ENCODE results near the gene TGFBR3.

The TGFBR3 gene

GRCh38 chr1:91770667-91771268 is 115.2 kb downstream of the TGFBR3 start (continued):
- no peak for TF ChIP-seq ZNF362 (tag by site-specific recombination; IDR thresholded peaks at IDR 0.05)
- TF ChIP-seq ZFP37 (tag by site-specific recombination; IDR thresholded peaks at IDR 0.05) = no peak
- TF ChIP-seq ZNF677 (tag by site-specific recombination; IDR thresholded peaks at IDR 0.05) = no peak

DNA sequence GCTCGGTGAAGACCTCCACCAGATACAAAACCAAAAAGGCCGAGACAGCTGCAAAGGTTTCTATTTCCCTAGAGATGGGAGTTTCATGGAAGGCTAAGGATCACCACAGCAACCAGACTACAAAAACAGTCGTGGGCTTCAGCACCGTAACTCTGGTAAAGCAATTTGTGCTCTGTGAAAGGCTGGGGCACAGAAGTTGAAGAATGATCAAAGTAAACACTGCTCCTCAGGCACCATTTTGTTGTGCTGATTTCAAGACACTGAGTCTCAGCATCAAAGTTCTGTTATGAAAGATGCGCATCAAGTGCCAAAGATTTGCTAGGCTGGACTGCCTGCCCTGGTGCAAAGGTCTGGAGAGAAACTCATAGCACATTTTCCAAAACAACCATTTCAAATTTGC is 116.2 kb downstream of the TGFBR3 start:
- Histone ChIP-seq H3K4me3 (ENCODE audit: low read depth, low read length) (no peak overlapping the region), H3K36me3 (ENCODE audit: control insufficient read depth in 2 of 2, insufficient read depth in 1 of 2, low read length in 2 of 2) (no peaks in the 10 kb centered on the region), H3K4me1 (ENCODE audit: control insufficient read depth, insufficient read depth, low read length) (no peaks in the 10 kb centered on the region), H3K27ac (ENCODE audit: extremely low read depth, low read depth, low read length) (no peak overlapping the region), H3K9me3 (ENCODE audit: control insufficient read depth, insufficient read depth, low read depth, low read length) (no peaks in the 10 kb centered on the region)
- ChIA-PET CTCF (no interaction called here), POLR2A (no interaction called here)
- TF ChIP-seq, protein P1, sequence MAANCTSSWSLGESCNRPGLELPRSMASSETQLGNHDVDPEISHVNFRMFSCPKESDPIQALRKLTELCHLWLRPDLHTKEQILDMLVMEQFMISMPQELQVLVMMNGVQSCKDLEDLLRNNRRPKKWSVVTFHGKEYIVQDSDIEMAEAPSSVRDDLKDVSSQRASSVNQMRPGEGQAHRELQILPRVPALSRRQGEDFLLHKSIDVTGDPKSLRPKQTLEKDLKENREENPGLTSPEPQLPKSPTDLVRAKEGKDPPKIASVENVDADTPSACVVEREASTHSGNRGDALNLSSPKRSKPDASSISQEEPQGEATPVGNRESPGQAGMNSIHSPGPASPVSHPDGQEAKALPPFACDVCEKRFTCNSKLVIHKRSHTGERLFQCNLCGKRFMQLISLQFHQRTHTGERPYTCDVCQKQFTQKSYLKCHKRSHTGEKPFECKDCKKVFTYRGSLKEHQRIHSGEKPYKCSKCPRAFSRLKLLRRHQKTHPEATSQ (tag by site-specific recombination; IDR thresholded peaks at IDR 0.05) = no peak
- TF ChIP-seq ZNF747 (tag by site-specific recombination; IDR thresholded peaks at IDR 0.05) = no peak
- TF ChIP-seq ZNF311 (tag by site-specific recombination; IDR thresholded peaks at IDR 0.05; ENCODE audit: borderline replicate concordance) = no peak
- no peak for TF ChIP-seq ZNF514 (tag by site-specific recombination; IDR thresholded peaks at IDR 0.05)
- TF ChIP-seq ZNF830 (tag by site-specific recombination; IDR thresholded peaks at IDR 0.05; ENCODE audit: low read depth) = no peak
- no peak for TF ChIP-seq ZNF624 (tag by site-specific recombination; IDR thresholded peaks at IDR 0.05)
- TF ChIP-seq, protein P2, sequence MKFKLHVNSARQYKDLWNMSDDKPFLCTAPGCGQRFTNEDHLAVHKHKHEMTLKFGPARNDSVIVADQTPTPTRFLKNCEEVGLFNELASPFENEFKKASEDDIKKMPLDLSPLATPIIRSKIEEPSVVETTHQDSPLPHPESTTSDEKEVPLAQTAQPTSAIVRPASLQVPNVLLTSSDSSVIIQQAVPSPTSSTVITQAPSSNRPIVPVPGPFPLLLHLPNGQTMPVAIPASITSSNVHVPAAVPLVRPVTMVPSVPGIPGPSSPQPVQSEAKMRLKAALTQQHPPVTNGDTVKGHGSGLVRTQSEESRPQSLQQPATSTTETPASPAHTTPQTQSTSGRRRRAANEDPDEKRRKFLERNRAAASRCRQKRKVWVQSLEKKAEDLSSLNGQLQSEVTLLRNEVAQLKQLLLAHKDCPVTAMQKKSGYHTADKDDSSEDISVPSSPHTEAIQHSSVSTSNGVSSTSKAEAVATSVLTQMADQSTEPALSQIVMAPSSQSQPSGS (tag by site-specific recombination; IDR thresholded peaks at IDR 0.05; ENCODE audit: low read depth) = no peak
- TF ChIP-seq, protein P3, sequence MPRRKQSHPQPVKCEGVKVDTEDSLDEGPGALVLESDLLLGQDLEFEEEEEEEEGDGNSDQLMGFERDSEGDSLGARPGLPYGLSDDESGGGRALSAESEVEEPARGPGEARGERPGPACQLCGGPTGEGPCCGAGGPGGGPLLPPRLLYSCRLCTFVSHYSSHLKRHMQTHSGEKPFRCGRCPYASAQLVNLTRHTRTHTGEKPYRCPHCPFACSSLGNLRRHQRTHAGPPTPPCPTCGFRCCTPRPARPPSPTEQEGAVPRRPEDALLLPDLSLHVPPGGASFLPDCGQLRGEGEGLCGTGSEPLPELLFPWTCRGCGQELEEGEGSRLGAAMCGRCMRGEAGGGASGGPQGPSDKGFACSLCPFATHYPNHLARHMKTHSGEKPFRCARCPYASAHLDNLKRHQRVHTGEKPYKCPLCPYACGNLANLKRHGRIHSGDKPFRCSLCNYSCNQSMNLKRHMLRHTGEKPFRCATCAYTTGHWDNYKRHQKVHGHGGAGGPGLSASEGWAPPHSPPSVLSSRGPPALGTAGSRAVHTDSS (tag by site-specific recombination; IDR thresholded peaks at IDR 0.05) = no peak
- no peak for TF ChIP-seq ZNF174 (tag by site-specific recombination; IDR thresholded peaks at IDR 0.05)
- TF ChIP-seq ZNF266 (tag by site-specific recombination; IDR thresholded peaks at IDR 0.05; ENCODE audit: low read depth) = no peak
- TF ChIP-seq ZNF404 (tag by site-specific recombination; IDR thresholded peaks at IDR 0.05) = no peak
- no peak for TF ChIP-seq ZNF23 (tag by site-specific recombination; IDR thresholded peaks at IDR 0.05; ENCODE audit: borderline replicate concordance)
- TF ChIP-seq, protein P4, sequence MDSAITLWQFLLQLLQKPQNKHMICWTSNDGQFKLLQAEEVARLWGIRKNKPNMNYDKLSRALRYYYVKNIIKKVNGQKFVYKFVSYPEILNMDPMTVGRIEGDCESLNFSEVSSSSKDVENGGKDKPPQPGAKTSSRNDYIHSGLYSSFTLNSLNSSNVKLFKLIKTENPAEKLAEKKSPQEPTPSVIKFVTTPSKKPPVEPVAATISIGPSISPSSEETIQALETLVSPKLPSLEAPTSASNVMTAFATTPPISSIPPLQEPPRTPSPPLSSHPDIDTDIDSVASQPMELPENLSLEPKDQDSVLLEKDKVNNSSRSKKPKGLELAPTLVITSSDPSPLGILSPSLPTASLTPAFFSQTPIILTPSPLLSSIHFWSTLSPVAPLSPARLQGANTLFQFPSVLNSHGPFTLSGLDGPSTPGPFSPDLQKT (IDR thresholded peaks at IDR 0.05; ENCODE audit: borderline replicate concordance, low read depth, low read length) = no peak
- no peak for TF ChIP-seq GLIS1 (tag by site-specific recombination; IDR thresholded peaks at IDR 0.05)
- TF ChIP-seq ZNF114 (tag by site-specific recombination; IDR thresholded peaks at IDR 0.05) = no peak
- no peak for TF ChIP-seq ZNF169 (tag by site-specific recombination; IDR thresholded peaks at IDR 0.05)
- TF ChIP-seq REPIN1 (tag by site-specific recombination; IDR thresholded peaks at IDR 0.05; ENCODE audit: low read depth) = no peak
- TF ChIP-seq, protein P5, sequence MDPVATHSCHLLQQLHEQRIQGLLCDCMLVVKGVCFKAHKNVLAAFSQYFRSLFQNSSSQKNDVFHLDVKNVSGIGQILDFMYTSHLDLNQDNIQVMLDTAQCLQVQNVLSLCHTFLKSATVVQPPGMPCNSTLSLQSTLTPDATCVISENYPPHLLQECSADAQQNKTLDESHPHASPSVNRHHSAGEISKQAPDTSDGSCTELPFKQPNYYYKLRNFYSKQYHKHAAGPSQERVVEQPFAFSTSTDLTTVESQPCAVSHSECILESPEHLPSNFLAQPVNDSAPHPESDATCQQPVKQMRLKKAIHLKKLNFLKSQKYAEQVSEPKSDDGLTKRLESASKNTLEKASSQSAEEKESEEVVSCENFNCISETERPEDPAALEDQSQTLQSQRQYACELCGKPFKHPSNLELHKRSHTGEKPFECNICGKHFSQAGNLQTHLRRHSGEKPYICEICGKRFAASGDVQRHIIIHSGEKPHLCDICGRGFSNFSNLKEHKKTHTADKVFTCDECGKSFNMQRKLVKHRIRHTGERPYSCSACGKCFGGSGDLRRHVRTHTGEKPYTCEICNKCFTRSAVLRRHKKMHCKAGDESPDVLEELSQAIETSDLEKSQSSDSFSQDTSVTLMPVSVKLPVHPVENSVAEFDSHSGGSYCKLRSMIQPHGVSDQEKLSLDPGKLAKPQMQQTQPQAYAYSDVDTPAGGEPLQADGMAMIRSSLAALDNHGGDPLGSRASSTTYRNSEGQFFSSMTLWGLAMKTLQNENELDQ (tag by site-specific recombination; IDR thresholded peaks at IDR 0.05; ENCODE audit: low read depth) = no peak
